Measurements from ENCODE around the gene NTSR1.

Gene NTSR1

GRCh38 chr20:62708591-62709536 is at the start of gene NTSR1:
TSS of gene NTSR1 (plus strand) at chr20:62708836. CDS start at chr20:62709208, 372 bp downstream.
- DNase-seq (ENCODE audit: low read depth in 2 of 2): no peak

DNA sequence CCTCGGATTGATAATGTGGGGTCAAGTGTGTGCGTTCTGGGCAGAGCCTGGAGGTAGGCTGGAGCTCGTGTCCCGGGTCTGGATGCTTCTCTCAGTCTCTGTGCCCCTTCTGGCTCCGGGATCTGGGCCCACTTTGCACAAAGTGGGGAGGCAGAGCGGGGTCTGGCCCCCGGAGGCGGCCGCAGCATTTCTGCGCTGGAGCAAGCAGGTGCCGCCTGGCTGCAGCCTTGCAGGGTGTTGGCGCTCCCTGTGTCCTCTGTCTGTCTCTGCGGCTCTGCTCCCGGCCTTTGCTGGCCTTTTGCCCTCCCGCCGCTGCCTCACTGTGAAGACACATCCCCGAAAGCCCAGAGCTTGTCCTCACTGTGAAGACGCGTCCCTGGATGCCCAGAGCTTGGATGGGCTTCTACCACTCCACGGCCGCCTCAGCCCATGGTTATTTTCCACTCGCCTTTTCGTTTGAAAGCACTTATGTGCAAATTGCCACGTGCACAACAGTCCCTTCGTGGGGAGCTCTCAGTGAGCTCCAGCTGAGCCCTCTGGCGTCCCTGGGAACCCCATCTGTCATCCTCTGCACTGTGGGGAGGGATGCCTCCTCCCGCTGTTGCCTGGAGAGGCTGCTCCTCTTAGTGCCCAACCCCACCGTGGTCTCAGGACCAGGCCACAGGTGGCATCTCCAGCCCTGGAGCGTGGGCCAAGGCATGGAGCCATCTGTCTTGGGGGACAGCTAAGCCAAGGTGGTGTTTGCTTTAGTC is 49.0 kb upstream of the NTSR1 start:
- no peak for DNase-seq (ENCODE audit: low read depth in 2 of 2)

- DNase-seq (ENCODE audit: low read depth in 2 of 2): no peak
These were observed 48.4 kb upstream of the NTSR1 start for GRCh38 chr20:62660240-62660615.

- DNase-seq (ENCODE audit: low read depth in 2 of 2): no peak
These were observed 47.9 kb upstream of the NTSR1 start for GRCh38 chr20:62660768-62661167.

- DNase-seq (ENCODE audit: low read depth in 2 of 2): no peak
These were observed 47.0 kb upstream of the NTSR1 start for GRCh38 chr20:62661647-62662046.

- DNase-seq (ENCODE audit: low read depth in 2 of 2): no peak
These were observed 46.2 kb upstream of the NTSR1 start for GRCh38 chr20:62662422-62662821.

DNA sequence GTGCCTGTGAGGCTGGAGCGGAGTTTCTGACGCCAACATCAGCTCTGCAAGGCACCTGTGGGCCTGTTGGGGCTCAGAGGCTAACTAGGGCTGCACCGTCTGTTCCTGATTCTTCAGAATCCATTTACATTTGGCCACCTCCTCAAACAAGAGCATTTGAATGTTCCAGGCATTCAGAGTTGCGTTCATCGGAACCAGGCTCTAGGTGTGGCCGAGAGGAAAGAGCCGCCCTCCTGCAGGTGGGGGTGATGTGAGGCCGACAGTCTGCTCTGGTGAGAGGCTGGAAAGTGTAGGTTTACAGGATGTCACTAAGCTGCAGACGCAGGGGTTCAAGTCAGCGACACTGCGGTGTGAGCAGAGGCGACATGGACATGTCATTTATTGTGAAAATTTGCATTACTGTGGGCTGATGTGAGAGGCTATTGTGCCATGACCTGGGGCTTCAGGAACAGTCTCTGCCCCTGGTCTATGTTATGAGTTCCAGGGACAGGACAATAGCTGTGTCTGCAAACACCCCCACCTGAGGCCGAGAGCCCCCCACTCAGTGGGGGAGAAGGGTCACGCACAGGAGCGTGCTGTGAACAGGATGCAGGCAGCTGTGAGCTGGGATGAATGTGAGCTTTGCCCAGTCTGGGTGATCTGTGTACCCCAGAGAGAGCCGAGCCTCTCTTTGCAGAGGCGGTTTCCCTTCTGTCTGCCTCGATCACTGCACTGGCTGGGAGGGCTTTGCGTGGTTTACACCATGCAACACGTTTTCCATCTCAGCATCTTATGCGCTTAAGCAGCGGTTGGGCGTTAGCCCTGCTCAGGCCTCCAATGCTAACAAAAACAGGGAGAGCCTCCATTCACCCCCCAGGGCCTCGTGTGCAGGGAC is 45.3 kb upstream of the NTSR1 start:
- no peak for DNase-seq (ENCODE audit: low read depth in 2 of 2)

DNA sequence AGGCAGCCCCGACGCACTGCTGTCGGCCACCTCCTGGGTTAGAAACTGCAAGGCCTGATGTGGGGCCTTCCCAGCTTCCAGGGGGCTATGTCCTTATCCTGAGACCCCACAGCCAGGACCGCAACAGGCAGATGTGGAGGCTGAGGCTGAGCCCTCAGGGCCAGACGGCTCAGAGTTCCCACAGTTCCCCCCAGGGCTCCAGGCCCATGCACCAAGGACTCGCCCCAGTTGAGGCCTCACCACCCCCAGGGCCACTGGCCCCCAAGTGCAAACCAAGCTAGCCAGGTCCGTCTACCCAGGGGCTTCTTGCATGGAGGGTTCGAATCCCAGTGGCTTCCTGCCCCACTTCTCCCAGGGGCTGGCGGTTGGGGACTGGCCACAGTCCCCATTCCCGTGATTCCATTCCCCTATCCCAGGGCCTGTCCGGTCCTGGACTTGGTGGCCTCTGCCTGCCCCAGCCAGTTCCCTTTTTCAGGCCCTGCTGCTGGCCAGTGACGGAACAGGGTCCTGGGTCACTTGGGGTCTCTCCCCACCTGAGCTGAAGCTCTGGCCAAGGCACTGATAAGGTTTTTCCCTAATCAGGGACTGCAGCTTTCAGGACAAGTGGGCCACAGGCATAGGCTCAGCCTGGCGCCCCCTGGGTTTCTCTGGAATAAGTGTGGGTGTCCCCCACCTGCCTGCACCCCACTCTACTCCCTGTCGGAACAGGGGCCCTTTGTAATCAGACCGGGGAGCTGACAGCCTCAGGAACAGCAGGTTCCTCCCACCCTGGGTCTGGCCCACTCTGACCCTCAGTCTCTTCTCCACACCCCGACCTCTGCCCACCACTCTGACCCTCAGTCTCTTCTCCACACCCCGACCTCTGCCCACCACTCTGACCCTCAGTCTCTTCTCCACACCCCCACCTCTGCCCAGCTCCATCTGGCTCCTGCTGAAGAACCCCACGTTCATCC is 44.3 kb upstream of the NTSR1 start:
- DNase-seq (ENCODE audit: low read depth in 2 of 2): no peak

DNA sequence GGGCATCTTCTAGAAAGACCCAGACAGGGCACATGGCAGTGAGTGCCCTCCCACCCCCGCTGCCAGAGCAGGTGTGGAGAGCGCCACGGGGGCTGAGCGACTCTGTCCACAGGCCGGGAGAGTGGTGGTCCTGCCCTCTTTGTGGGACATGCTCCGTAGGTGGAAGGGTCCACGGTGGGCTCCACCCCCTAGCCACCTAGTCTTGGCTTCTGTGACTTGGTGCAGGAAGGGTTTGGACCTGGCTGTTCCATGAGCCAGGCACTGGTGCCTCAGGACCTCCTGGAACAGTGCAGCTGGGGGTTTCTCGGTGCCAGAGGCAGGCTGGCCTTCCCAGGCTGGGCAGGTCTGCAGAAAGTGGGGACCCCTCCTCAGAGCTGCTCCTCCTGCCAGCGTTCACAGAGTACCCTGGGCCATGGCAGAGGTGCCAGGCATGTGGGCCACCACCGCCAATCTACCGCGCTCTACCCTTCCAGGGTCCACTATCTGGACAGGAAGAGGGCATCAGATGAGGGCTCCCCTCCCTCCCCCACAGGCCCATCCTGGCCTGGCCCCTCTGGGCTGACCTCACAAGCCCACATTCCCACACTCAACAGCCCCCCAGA is 43.4 kb upstream of the NTSR1 start:
- DNase-seq (ENCODE audit: low read depth in 2 of 2): no peak

DNA sequence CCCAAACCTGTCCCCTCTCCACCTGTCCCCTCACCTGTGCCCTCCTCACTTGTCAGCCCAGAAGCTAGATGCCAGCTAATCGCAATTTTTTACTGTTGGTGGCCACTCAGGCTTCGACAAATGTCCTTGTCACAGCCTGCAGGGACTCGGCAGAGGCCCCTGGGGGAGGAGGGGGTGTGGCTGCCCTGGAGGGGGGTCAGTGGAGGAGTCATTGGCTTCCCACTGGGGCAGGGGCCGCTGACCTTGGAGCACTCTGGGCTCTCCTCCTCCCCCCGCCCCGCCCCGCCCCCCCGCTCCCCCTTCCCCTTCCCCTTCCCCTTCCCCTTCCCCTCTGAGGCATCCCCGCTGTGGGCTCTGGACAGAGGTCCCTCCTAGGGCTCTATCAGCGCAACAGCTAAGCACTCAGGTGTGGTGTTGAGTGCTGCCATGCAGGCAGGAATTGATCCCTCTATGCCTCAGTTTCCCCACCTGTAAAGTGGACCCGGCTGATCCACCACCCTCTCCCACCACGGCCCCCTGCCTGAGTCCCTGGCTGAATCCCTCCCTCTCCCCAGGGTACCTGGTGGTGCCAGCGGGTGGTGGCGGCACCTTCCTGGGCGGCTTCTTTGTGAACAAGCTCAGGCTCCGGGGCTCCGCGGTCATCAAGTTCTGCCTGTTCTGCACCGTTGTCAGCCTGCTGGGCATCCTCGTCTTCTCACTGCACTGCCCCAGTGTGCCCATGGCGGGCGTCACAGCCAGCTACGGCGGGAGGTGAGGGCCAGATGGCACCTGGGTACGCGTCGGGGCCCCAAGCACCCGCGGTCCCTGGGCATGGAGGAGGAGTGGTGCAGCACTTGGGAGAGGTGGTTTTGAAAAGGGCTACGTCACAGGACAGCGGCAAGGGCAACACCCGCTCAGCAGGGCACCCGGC is 42.6 kb upstream of the NTSR1 start:
- DNase-seq (ENCODE audit: low read depth in 2 of 2): no peak

DNA sequence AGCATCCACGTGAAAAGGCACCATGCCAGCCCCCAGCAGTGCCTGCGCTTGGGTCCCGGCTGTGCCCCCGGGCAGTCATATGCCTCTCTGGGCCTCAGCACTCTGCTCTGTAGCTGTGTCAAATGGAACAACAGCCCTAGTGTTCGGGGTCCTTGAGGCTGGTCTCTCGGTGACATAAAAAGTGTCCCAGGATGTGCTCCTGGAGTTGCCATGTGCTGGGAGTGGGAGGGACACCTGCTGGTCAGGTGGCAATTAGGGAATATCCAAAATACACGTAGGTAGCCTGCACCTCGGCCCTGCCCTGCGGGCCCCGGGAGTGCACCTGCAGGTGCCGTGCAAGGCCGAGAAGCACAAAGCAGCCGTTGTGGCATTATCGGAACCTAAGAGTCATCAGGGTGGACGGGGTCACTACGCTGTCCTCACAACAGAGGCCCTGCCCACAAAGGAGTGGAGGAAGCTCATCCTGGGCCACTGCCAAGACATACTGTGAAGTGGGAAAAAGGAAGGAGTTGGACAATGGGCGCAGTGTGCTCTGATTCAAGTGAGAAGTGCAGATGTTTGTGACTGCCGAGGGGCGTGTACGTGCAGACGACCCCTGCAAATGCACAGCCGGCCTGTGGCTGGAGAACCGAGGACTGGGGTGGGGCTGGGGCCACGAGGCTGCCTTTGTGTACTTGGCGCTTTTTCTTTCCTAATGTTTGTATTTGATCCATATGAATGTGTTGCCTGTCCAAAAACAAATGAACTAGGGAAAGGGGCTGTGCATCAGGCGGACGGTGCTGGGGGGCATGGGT is 41.7 kb upstream of the NTSR1 start:
- DNase-seq (ENCODE audit: low read depth in 2 of 2): no peak

GRCh38 chr20:62667530-62668440 is 40.9 kb upstream of the NTSR1 start:
- no peak for DNase-seq (ENCODE audit: low read depth in 2 of 2)

GRCh38 chr20:62668441-62669027 is 40.1 kb upstream of the NTSR1 start:
- peak in 1 of 2 donors; percentile 30 for DNase-seq (ENCODE audit: low read depth in 2 of 2)

- no peak for DNase-seq (ENCODE audit: low read depth in 2 of 2)
These were observed 39.4 kb upstream of the NTSR1 start for GRCh38 chr20:62669249-62669648.

- DNase-seq (ENCODE audit: low read depth in 2 of 2): no peak
These were observed 38.5 kb upstream of the NTSR1 start for GRCh38 chr20:62670156-62670555.

DNA sequence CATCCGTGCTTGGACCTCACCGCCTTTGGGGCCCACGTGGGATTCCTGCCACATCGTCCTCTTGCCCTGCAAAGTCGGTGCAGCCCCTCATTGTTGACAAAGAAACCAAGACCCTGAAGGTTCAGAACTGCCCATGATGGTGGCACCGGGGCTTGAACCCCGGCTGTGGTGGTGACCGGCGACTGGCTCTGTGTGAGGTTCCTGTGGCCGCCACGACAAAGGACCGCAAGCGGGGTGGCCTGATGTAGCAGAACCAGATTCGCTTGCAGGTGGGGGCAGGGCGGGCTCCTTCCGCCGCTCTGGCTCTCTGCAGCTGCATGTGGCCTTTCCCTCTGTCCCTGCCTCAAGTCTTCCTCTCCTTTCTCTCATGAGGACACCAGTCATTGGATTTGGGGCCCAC is 37.6 kb upstream of the NTSR1 start:
- no peak for DNase-seq (ENCODE audit: low read depth in 2 of 2)

DNA sequence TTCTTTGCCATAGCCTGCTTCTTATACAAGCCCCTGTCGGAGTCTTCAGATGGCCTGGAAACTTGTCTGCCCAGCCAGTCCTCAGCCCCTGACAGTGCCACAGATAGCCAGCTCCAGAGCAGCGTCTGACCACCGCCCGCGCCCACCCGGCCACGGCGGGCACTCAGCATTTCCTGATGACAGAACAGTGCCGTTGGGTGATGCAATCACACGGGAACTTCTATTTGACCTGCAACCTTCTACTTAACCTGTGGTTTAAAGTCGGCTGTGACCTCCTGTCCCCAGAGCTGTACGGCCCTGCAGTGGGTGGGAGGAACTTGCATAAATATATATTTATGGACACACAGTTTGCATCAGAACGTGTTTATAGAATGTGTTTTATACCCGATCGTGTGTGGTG is 36.9 kb upstream of the NTSR1 start:
- no peak for DNase-seq (ENCODE audit: low read depth in 2 of 2)

Measured in stimulated activated CD8-positive, alpha-beta memory T cell treated with anti-CD3 and anti-CD28 coated beads, Interleukin-2, amount 100 ng/mL, for 1 hour (primary cell).